ENCODE results near the gene ABCA5.
"Not testable (repeated sequence)": the region's sequence is repeated elsewhere in the genome, so short reads cannot be mapped to it uniquely, and the experiment has no call there.

The ABCA5 gene

DNA sequence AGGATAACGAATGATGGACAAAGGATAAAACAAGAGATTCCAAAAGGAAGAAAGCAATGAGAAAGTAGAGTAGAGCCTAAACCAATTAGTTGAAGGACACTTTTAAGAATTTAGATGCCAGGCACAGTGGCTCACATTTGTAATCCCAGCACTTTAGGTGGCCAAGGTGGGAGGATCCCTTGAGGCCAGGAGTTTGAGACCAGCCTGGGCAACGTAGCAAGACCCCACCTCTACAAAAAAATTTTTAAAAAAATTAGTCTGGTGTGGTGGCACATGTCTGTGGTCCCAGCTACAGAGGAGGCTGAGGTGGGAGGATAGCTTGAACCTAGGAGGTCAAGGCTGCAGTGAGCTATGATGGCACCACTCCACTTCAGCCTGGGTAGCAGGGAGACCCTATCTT is 118.3 kb downstream of the ABCA5 start:
- DNase-seq (ENCODE audit: low spot score) = no peak

DNA sequence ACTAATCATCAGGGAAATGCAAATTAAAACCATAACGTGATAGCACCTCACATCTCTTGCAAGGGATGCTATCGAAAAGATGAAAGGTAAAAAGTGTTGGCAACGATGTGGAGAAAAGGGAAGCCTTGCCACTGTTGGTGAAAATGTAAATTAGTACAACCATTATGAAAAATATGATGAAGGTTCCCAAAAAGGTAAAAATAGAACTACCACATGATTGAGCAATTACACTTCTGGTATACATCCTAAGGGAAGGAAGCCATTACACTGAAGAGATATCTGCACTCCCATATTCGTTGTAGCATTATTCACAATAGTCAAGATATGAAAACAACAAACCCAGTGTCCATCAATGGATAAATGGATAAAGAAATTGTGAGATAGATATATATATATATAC is 119.8 kb downstream of the ABCA5 start:
- no peak for DNase-seq (ENCODE audit: low spot score)

DNA sequence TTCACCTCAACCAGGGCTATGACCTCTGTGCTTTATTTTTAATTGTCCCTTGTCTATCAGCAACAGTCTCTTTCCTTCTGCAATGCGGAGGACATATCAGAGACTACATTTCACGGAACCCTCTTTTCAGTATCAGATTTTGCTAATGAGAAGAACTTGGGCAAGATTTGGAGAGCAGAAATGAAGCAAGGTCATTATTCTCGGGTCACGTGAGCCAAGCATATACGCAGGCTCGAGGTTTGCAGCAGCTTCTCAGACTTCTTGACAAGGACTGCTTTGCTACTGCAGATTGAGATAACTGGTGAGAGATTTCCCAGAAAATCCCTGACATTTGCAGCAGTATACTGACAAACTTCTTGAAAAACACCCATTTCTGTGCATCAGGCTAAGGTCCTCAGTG is 128.7 kb downstream of the ABCA5 start:
- DNase-seq (ENCODE audit: low spot score) = no peak

DNA sequence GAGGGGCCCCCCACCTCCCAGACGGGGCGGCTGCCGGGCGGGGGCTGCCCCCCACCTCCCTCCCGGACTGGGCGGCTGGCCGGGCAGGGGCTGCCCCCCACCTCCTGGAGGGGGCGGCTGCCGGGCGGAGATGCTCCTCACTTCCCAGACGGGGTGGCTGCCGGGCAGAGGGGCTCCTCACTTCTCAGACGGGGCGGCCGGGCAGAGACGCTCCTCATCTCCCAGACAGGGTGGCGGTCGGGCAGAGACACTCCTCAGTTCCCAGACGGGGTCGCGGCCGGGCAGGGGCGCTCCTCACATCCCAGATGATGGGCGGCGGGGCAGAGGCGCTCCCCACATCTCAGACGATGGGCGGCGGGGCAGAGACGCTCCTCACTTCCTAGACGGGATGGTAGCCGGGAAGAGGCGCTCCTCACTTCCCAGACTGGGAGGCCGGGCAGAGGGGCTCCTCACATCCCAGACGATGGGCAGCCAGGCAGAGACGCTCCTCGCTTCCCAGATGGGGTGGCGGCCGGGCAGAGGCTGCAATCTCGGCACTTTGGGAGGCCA is 130.8 kb downstream of the ABCA5 start:
- DNase-seq (ENCODE audit: low spot score) = not testable (repeated sequence)

Data from CD4-positive, alpha-beta T cell treated with Interleukin-2 at 100 ng/mL for 4 hours (primary cell).